Fibroblast of lung (primary cell): ENCODE data around the gene CYP27B1. TPM values are rescaled to one million over a fixed set of nuclear protein-coding genes. Genes with fewer than 3 reads are reported as not detected.

Source experiments
- DNase-seq, 2 donors: peaks; one replicate each; pipeline versions ENCODE4 v3.0.0 to v3.0.0-alpha.2; 2010; ENCODE audit warnings: low read depth in 2 of 2
- H2AFZ ChIP-seq: 2 replicates; pipeline ENCODE4 v1.5.1; 2012; ENCODE audit warnings: low read length, control low read depth, inconsistent platforms
- H3K27ac ChIP-seq: 2 replicates; pipeline ENCODE4 v1.5.1; 2011; ENCODE audit warnings: low read length, control low read depth; ENCODE audit not compliant: insufficient read depth
- H3K27me3 ChIP-seq: 2 replicates; pipeline ENCODE4 v1.5.1; 2011; ENCODE audit warnings: mild to moderate bottlenecking, low read length; ENCODE audit not compliant: control insufficient read depth, insufficient read depth
- H3K36me3 ChIP-seq: 2 replicates; pipeline ENCODE4 v1.5.1; 2011; ENCODE audit warnings: low read length; ENCODE audit not compliant: control insufficient read depth, insufficient read depth
- H3K4me1 ChIP-seq: 2 replicates; pipeline ENCODE4 v1.5.1; 2011; ENCODE audit warnings: low read length; ENCODE audit not compliant: control insufficient read depth, insufficient read depth; ENCODE audit errors: extremely low read depth
- H3K4me2 ChIP-seq: 2 replicates; pipeline ENCODE4 v1.5.1; 2011; ENCODE audit warnings: low read length, control low read depth; ENCODE audit not compliant: insufficient read depth; ENCODE audit errors: extremely low read depth
- H3K4me3 ChIP-seq, 4 experiments: fragments of 200-600 bp in 1 of 4; sonication (generic) in 1 of 4; replicated peaks in 1 of 4; 2 replicates each; pipeline ENCODE4 v1.5.1; 2011 to 2016; ENCODE audit warnings: low read length in 4 of 4, low read depth in 3 of 4, mild to moderate bottlenecking in 3 of 4, control low read depth in 2 of 4, inconsistent platforms in 1 of 4, mixed read lengths in 1 of 4; ENCODE audit not compliant: insufficient read depth in 1 of 4; ENCODE audit errors: control extremely low read depth in 1 of 4
- H3K79me2 ChIP-seq: 2 replicates; pipeline ENCODE4 v1.5.1; 2012; ENCODE audit warnings: mild to moderate bottlenecking, low read length, inconsistent platforms; ENCODE audit not compliant: control insufficient read depth, insufficient read depth
- H3K9ac ChIP-seq: 2 replicates; pipeline ENCODE4 v1.5.1; 2011; ENCODE audit warnings: mild to moderate bottlenecking, low read length, control low read depth; ENCODE audit not compliant: insufficient read depth
- H3K9me3 ChIP-seq: 2 replicates; pipeline ENCODE4 v1.5.1; 2012; ENCODE audit warnings: low read depth, low read length; ENCODE audit not compliant: control insufficient read depth, insufficient read depth
- H4K20me1 ChIP-seq: 2 replicates; pipeline ENCODE4 v1.5.1; 2011; ENCODE audit warnings: low read length; ENCODE audit not compliant: control insufficient read depth, insufficient read depth; ENCODE audit errors: extremely low read depth
- CTCF ChIP-seq, 2 donors: IDR thresholded peaks in 1 of 2; conservative IDR thresholded peaks in 1 of 2; 1 replicate in 1 of 2; 2 replicates in 1 of 2; pipeline ENCODE4 v1.5.1; 2011 to 2012; ENCODE audit warnings: low read length in 2 of 2, control low read depth in 1 of 2, inconsistent platforms in 1 of 2, low read depth in 1 of 2, mild to moderate bottlenecking in 1 of 2
- EZH2 ChIP-seq: IDR thresholded peaks from 2 replicates; pipeline ENCODE4 v1.5.1; 2012; ENCODE audit warnings: low read length, control low read depth, mild to moderate bottlenecking; ENCODE audit errors: missing control alignments
- polyA plus RNA-seq, 2 donors: library from polyadenylated mRNA; depleted of rRNA in 1 of 2; stranded (reverse) in 1 of 2; unstranded in 1 of 2; fragments of >200 nt; gene quantifications; 2 replicates each; pipeline ENCODE4 v1.2.1, GENCODE V29; 2011 to 2012; ENCODE audit warnings: missing spikeins in 1 of 2
- total RNA-seq: library from RNA; depleted of rRNA; stranded (reverse); fragments of >200 nt; gene quantifications from 2 replicates; pipeline ENCODE4 v1.2.1, GENCODE V29; 2014

Gene CYP27B1
- total and polyA plus RNA-seq, 2 donors (not counting 1 experiment from before 2014, with no cell fraction given), result 0.17 to 0.26 TPM

DNA sequence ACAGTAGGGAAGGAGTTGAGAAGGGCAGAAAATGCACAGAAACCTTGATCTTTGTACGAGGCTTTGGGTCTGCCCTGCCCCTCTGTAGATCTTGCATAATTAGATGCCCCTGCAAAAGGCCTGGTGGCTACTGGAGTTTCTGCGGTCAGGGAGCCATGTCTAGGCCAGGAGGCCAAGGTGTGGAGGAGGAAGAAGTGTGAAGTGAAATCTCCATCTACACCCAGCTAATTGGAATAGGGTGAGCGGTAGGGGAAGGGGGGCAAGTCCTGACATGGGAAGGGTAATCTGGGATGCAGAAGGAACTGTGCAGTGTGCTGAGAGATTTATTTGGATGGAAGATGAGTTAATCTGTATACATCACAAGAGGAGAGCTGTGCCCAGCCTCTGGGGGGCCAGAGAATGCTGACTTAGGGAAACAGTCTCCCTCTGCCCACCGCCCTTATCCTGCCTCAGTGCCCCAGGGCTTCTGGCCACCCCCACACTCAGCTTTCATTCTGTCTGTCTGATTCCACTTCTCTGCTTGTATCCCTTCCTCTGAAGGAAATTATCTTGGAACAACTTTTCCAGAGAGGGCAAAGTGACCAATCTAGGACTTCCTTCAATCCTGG is 5.4 kb downstream of the CYP27B1 start:
- peaks cover 9% of the 10 kb centered on the region for H3K4me1 ChIP-seq
- H3K27ac ChIP-seq, result no peak overlapping the region
- no peak overlapping the region for H3K4me3 ChIP-seq
- no peaks in the 10 kb centered on the region for H3K79me2 ChIP-seq
- peaks cover 27% of the 10 kb centered on the region for H3K27me3 ChIP-seq
- H4K20me1 ChIP-seq, result no peaks in the 10 kb centered on the region
- no peak for DNase-seq
- no peaks in the 10 kb centered on the region for H3K9me3 ChIP-seq
- TF ChIP-seq CTCF (conservative IDR thresholded peaks at IDR 0.05 in 1 of 2, IDR thresholded peaks at IDR 0.05 in 1 of 2; ENCODE audit: low read depth in 1 of 2, low read length in 2 of 2) (no peak), EZH2 (no peak)
- no peak overlapping the region for H3K9ac ChIP-seq
- no peaks in the 10 kb centered on the region for H3K36me3 ChIP-seq
- H2AFZ ChIP-seq, result no peak overlapping the region
- H3K4me2 ChIP-seq, result no peak overlapping the region

DNA sequence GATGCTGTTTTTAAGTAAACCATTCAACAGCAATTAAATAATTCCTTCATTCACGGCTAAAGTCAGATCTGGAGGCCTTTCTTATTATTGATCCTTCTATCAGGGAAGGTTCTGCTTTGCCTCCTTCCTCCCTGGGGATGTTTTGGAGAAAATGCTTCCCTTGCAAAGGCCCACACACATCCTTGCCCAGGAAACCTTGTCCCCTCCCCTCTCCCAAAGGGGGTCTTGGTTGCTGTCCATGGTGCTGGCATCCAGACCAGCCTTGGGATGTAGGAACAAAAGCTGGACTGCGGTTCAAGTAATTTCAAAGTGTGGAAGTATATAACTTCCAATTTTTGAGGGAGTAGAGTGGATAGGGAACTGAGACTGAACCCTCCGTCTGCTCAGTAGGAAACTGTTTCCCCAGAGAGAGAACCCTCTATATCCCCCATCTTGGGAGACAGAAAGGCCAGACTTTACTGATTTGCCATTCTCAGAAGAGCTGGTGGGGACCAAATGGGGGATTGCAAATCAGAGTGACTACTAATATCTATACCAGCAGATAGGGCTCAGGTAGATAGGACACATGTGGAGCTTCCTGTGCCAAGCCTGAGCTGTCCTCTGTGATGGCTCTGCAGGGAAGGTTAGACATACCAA is 6.4 kb downstream of the CYP27B1 start:
- no peaks in the 10 kb centered on the region for H3K9me3 ChIP-seq
- TF ChIP-seq EZH2 (no peak), CTCF (conservative IDR thresholded peaks at IDR 0.05 in 1 of 2, IDR thresholded peaks at IDR 0.05 in 1 of 2; ENCODE audit: low read depth in 1 of 2, low read length in 2 of 2) (no peak)
- peaks cover 20% of the 10 kb centered on the region for H3K27me3 ChIP-seq

GRCh38 chr12:57759360-57759980 is 7.4 kb downstream of the CYP27B1 start:
- Histone ChIP-seq H3K4me2 (no peak overlapping the region), H3K9ac (no peak overlapping the region), H3K4me1 (peaks cover 2% of the 10 kb centered on the region), H4K20me1 (no peaks in the 10 kb centered on the region), H3K27me3 (peaks cover 13% of the 10 kb centered on the region), H2AFZ (no peak overlapping the region), H3K36me3 (no peaks in the 10 kb centered on the region), H3K79me2 (no peaks in the 10 kb centered on the region), H3K27ac (no peak overlapping the region), H3K4me3 (no peak overlapping the region), H3K9me3 (no peaks in the 10 kb centered on the region)
- DNase-seq, result peak in 1 of 2 donors; percentile 20
- no peak for TF ChIP-seq EZH2
- TF ChIP-seq CTCF (conservative IDR thresholded peaks at IDR 0.05 in 1 of 2, IDR thresholded peaks at IDR 0.05 in 1 of 2; ENCODE audit: low read depth in 1 of 2, low read length in 2 of 2), result peak; percentile 18 to 43

More for the DNA sequence above, 6.4 kb downstream of the CYP27B1 start:
- no peaks in the 10 kb centered on the region for H3K79me2 ChIP-seq
- no peak overlapping the region for H3K4me2 ChIP-seq
- H3K4me1 ChIP-seq, result peaks cover 3% of the 10 kb centered on the region
- no peak overlapping the region for H3K9ac ChIP-seq
- no peaks in the 10 kb centered on the region for H3K36me3 ChIP-seq
- DNase-seq, result no peak
- no peak overlapping the region for H3K4me3 ChIP-seq
- no peaks in the 10 kb centered on the region for H4K20me1 ChIP-seq
- H2AFZ ChIP-seq, result no peak overlapping the region
- no peak overlapping the region for H3K27ac ChIP-seq
